HG02943 (cell line): ENCODE results near the gene EIF3F.
"Not testable (repeated sequence)": the region's sequence is repeated elsewhere in the genome, so short reads cannot be mapped to it uniquely, and the experiment has no call there.

Experiments
- ATAC-seq: cut with Tn5 transposase; IDR thresholded peaks from one replicate; pipeline ENCODE4 v1.9.1; 2021; ENCODE audit warnings: mild to moderate bottlenecking, low read depth, moderate library complexity; ENCODE audit not compliant: unreplicated experiment

Gene EIF3F

GRCh38 chr11:7987560-7987883, 385 bp downstream of the EIF3F start:
- not testable (repeated sequence) for ATAC-seq

DNA sequence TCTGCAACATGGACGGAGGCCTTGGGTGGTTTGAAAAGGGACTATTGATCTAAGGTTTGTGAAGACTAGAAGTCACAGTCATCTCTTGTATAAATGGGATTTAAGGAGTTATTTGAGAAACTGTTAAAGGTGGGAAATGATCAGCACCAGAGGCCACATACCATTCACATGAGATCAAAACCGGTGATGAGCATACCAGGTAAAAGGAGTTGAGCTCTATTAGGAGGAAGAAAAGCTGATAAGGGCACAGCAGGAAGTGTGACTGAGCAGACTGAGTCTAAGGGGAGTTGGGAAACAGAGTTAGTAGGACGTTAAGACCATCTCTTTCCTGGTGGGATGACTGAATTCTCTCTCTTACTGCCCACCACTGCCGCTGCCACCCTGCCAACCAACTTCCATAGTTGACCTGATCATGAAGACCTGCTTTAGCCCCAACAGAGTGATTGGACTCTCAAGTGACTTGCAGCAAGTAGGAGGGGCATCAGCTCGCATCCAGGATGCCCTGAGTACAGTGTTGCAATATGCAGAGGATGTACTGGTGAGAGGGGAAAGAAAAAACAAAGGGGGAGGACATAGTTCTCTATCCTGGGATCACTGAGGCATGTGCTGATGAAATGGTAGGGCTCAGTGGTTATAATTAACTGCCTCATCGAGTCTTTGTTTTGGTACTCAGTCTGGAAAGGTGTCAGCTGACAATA, 7.6 kb downstream of the EIF3F start:
- no peak for ATAC-seq

GRCh38 chr11:7999795-8000194, 12.7 kb downstream of the EIF3F start:
- no peak for ATAC-seq

DNA sequence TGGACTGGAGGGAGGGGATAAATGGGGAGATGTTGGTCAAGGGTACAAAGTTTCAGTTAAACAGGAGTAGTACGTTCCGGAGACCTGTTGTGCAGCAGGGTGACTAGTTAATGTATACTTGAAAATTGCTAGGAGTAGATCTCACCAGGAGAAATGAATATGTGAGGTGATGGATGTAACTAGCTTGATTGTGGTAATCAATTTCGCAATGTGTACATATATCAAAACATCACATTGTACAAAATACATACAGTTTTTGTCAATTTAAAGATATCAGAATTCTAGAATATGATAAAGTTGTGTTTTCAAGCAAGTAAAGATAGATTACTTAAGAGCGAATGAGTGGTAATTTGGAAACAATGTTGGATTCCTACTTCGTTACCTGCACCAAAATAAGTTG, 13.3 kb downstream of the EIF3F start:
- ATAC-seq = no peak

- no peak for ATAC-seq
Observed at GRCh38 chr11:8002676-8003075, 15.5 kb downstream of the EIF3F start.

- no peak for ATAC-seq
Observed at GRCh38 chr11:8003187-8003586, 16.1 kb downstream of the EIF3F start.

DNA sequence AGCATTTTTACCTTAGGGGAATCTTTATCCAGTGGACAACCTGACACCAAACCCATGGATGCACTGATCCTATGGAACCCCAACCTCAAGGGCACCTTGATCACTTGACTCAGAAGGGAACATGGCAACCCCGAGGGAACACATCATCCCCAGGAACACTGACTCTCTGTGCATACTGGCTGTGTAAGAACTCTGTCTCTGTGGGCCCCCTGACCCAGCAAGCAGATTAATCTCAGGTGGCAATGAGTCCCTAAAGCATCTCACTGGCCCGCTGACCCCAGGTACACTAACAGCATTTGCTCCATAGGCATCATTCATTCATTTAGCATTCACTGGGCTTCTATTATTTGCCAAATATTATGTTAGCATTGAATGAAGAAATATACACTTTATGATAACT, 16.9 kb downstream of the EIF3F start:
- ATAC-seq = no peak

GRCh38 chr11:8005556-8005955, 18.4 kb downstream of the EIF3F start:
- ATAC-seq = no peak

DNA sequence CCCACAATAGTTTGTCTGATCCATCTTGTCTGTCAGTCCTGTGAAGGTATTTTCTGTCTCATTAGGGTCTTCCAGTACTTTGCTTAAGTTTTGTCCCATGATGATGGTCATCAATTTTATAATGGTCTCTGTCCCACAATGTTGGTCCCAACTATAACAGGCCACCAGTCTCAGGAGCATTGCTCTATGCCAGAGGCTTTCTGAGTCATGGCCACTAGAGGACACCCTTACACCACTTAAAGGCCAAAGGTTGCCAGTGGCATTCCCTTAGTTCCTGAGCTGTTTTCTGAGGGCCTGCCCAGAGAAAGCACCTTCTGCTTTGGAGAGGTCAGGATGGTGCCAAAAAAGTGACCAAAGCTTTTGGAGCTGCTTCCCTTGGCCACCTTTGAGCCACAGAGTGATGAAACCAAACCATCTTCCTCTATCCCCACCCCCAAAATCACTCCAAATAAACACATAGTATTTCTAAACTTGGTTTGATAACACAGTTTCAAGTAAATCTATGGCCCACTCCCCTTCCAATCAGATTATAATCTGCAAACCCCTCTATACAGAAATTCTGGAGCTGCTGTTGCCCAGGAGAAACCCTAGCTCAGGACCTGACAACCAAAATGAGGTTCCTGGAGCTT, 19.3 kb downstream of the EIF3F start:
- no peak for ATAC-seq

- no peak for ATAC-seq
Observed at GRCh38 chr11:8008212-8008611, 21.1 kb downstream of the EIF3F start.

DNA sequence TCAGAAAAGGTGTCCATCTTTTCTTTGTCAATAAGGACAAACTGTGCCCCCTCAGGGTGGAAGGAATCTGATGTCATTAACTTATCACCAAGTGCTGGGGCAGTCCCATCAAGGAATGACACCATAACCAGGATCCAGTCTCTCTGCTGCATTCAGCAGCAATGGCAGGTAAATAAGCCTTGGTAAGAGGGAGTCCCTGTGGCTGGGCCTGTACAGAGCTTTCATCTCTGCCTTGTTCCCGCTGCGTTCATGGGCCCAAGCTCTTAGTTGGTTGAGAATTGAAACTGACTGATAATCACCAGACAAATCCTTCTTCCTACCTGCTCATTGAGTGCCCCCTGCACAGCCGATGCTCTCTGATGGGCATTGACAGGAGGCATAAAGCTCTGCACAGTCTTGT, 22.7 kb downstream of the EIF3F start:
- ATAC-seq = no peak

DNA sequence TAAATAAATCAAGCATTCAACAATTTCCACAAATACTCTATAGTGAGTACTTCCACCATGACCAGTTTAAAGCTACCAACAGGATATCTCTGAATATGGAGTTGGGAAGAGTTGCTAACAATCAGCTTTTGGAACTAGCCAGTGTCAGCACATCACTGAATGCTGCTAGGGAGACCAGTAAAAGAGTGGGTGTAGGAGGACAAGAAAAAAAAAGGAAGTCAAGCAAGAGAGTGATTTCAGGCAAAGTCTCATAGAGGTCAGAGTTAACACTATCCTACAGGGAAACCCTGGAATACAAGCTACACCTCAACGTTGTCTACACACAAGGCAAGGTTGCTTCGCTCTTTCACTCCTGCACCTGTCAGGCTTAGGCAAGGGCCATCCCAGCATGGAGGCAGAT, 24.2 kb downstream of the EIF3F start:
- ATAC-seq = no peak

DNA sequence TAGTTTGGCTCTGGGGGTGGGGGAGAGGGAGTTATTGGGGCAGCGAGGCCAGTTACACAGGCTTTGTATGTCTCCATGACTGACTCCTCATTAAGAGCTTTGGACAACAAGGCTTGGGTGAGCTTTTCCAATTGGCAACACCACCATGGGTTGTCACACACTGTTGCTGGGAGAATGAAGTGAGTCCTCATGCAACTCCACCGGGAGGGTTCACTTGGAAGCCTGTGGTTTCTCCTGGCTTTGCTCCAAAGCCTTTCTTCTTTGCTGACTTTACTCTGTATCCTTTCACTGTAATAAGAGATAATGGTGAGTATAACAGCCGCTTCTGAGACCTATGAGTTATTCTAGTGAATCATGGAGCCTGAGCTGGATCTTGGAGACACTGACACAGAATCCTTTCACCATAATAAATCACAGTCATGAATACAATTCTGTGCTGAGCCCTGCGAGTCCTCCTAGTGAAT, 24.9 kb downstream of the EIF3F start:
- no peak for ATAC-seq

- ATAC-seq = no peak
Observed at GRCh38 chr11:8013833-8014232, 26.7 kb downstream of the EIF3F start.

GRCh38 chr11:8015753-8016239, 28.7 kb downstream of the EIF3F start:
- ATAC-seq = no peak

DNA sequence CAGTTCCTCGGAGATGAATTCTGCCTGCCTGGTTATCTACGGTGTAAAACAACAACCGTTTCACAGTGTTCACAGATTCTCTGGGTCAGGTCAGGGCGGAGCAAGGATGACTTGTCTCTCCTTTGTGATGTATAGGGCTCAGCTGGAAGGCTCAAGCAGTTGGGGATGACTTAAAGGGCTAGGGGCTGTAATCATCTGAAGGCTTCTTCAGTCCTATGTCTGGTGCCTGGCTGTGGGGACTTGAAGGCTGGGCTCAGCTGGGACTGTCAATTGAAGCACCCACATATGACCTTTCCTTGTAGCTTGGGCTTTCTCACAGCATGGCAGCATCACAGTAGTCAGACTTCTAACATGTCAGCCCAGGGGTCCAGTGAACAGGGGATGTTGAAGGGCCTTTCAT, 29.3 kb downstream of the EIF3F start:
- no peak for ATAC-seq

DNA sequence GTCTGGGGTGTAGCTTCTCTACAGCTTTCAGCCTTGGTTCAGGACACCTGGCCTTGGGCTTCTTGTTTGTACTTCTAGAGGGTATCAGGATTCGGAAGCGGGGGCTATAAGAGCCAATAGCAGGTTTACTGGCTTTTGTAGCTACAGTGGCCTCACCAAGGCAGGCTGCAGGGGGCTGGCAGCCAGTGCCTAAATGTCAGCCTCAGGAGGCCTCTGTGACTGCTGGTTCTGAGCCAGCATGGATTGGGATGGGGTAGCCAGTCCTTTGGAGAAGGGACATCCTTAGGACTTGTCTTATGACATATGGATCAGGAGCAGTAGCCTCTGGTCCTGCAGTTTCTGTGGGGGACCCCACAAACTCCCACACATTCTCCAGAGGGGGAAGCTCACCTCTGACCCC, 29.9 kb downstream of the EIF3F start:
- no peak for ATAC-seq

- no peak for ATAC-seq
Observed at GRCh38 chr11:8017894-8018483, 30.9 kb downstream of the EIF3F start.

- ATAC-seq = no peak
Observed at GRCh38 chr11:8018484-8019313, 31.6 kb downstream of the EIF3F start.

DNA sequence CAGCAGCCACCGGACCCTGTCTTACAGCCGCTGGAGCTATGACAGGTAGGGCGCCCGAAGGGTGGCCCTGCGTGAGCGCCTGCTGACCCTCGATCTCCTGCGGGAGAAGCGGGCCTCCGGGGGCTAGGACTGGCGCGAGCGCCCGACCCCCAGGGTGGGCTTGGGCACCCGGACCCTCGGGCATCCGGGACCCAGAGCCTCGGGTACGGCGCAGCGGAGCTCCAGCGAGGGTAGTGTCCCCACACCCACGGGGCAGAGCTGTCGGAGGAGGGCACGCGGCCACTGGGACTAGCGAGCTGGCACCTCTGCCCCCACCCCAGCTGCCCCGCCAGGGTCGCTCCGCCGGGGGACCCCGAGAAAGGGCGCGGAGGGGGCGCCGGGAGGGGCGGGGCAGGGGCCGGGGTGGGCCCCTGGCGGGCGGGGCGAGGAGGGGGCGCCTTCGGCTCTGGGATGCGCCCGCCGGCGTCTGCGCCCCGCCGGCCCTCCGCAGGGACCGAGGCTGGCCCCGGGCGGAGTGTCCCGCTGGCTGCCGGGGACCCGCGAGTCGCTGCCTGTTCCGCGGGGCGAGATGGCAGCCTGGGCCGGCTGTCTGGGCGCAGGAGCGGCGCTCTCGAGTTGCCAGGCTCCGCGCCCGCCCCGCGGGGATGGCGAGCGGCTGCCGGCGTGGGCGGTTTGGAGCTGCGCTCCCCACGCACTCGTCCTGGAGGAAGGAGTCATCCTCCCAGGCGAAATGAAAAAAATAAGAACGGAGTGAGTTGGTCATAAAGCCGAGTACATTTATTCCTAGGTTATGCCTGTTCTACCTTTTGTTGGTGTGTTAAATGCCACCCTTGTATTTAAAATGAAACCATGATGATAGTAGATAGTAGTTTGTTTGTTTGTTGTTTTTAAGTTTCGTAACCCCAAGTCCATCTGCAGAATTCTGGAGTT, 32.4 kb downstream of the EIF3F start:
- ATAC-seq = no peak
